GM12878 (cell line): ENCODE measurements around the gene XKRX. TPM values are rescaled to one million over a fixed set of nuclear protein-coding genes. Genes with fewer than 3 reads are reported as not detected.

Experiments
- ATAC-seq: fragments of 200-7000 bp; cut with Tn5 transposase; 3 replicates; pipeline ENCODE4 v1.9.1; 2020; ENCODE audit warnings: mild to moderate bottlenecking, moderate library complexity
- BruUV-seq: library from RNA; stranded (reverse); fragments of 400-500 nt; replicated peaks from 2 replicates; lab custom pipeline; 2021; lab: Mats Ljungman, UMichigan
- CTCF ChIA-PET: fragments of 300-600 bp; sonication (Branson Sonifier 250); formaldehyde crosslinking; extraction: SDS; loops from one replicate; lab custom pipeline; 2021; ENCODE audit warnings: inconsistent platforms; lab: Yijun Ruan, JAX
- POLR2A ChIA-PET: fragments of 350-600 bp; formaldehyde crosslinking; extraction: SDS; loops from one replicate; lab custom pipeline; 2021; ENCODE audit warnings: inconsistent platforms; lab: Charles Lee
- RAD21 ChIA-PET: fragments of 300-600 bp; sonication (Branson Sonifier 250); formaldehyde crosslinking; loops from one replicate; lab custom pipeline; 2023; ENCODE audit warnings: antibody characterized with exemption; ENCODE audit not compliant: unreplicated experiment; lab: Charles Lee
- SMC1A ChIA-PET: fragments of 300-600 bp; sonication (Branson Sonifier 250); formaldehyde crosslinking; loops from one replicate; lab custom pipeline; 2023; ENCODE audit not compliant: unreplicated experiment, uncharacterized antibody; lab: Charles Lee
- DNase-seq: peaks from one replicate; pipeline ENCODE4 v3.0.0-alpha.2; 2011; ENCODE audit warnings: low read depth, low spot score
- FAIRE-seq: peaks from 3 replicates; lab custom pipeline; 2011; peaks lifted over from hg19 to GRCh38; lab: Jason Lieb, UNC
- H2AFZ ChIP-seq: 2 replicates; pipeline ENCODE4 v1.6.0; 2011; ENCODE audit warnings: low read depth, low read length, control low read depth; ENCODE audit not compliant: control insufficient read depth
- H3K27ac ChIP-seq: 2 replicates; pipeline ENCODE4 v1.5.1; 2011; ENCODE audit warnings: control low read depth; ENCODE audit not compliant: control insufficient read depth, insufficient read depth
- H3K27me3 ChIP-seq, 2 experiments: replicated peaks in 1 of 2; 2 replicates each; pipeline versions ENCODE4 v1.6.0 to v1.6.1; 2011; ENCODE audit warnings: low read length in 1 of 2; ENCODE audit not compliant: control insufficient read depth in 2 of 2, insufficient read depth in 2 of 2
- H3K36me3 ChIP-seq, 2 experiments: 2 replicates each; pipeline ENCODE4 v1.5.1; 2011; ENCODE audit warnings: low read length in 1 of 2; ENCODE audit not compliant: control insufficient read depth in 2 of 2, insufficient read depth in 2 of 2
- H3K4me1 ChIP-seq: 2 replicates; pipeline ENCODE4 v1.6.1; 2011; ENCODE audit warnings: mild to moderate bottlenecking, low read length, moderate library complexity, mixed read lengths; ENCODE audit not compliant: control insufficient read depth, insufficient read depth
- H3K4me2 ChIP-seq: 2 replicates; pipeline ENCODE4 v1.6.0; 2011; ENCODE audit warnings: control low read depth; ENCODE audit not compliant: control insufficient read depth, insufficient read depth
- H3K4me3 ChIP-seq: fragments of 200-600 bp; sonication (generic); 2 replicates; pipeline ENCODE4 v1.5.1; 2016
- H3K79me2 ChIP-seq: 2 replicates; pipeline ENCODE4 v1.6.0; 2011; ENCODE audit warnings: low read length; ENCODE audit not compliant: control insufficient read depth, insufficient read depth
- H3K9ac ChIP-seq: 2 replicates; pipeline ENCODE4 v1.8.0; 2011; ENCODE audit warnings: low read length, control low read depth, mixed read lengths; ENCODE audit not compliant: control insufficient read depth, insufficient read depth
- H3K9me3 ChIP-seq: replicated peaks from 3 replicates; pipeline ENCODE4 v1.5.1; 2011; ENCODE audit warnings: mild to moderate bottlenecking, low read length; ENCODE audit not compliant: control insufficient read depth, insufficient read depth
- H4K20me1 ChIP-seq: 2 replicates; pipeline ENCODE4 v1.6.0; 2011; ENCODE audit not compliant: control insufficient read depth, insufficient read depth
- BCL11A ChIP-seq: IDR thresholded peaks from 2 replicates; pipeline ENCODE4 v1.6.1; 2011; ENCODE audit warnings: low read depth, low read length
- CREB1 ChIP-seq: IDR thresholded peaks from 2 replicates; pipeline ENCODE4 v1.6.1; 2012; ENCODE audit warnings: low read depth, mild to moderate bottlenecking, inconsistent platforms
- HDAC2 ChIP-seq: fragments of 200-600 bp; sonication (generic); IDR thresholded peaks from 2 replicates; pipeline ENCODE4 v1.6.1; 2017
- MLLT1 ChIP-seq: fragments of 450-650 bp; IDR thresholded peaks from 2 replicates; pipeline ENCODE4 v1.6.1; 2016; ENCODE audit warnings: mild to moderate bottlenecking
- NRF1 ChIP-seq: conservative IDR thresholded peaks from 2 replicates; pipeline ENCODE4 v1.6.1; 2011; ENCODE audit warnings: mild to moderate bottlenecking, low read depth, low read length, improper control_type of control experiment
- POLR2AphosphoS2 ChIP-seq: IDR thresholded peaks from 2 replicates; pipeline ENCODE4 v1.6.1; 2011; ENCODE audit warnings: low read depth, mild to moderate bottlenecking, low read length, improper control_type of control experiment, moderate library complexity
- RAD21 ChIP-seq: IDR thresholded peaks from 2 replicates; pipeline ENCODE4 v1.6.1; 2011; ENCODE audit warnings: mild to moderate bottlenecking, low read depth, low read length, moderate library complexity; ENCODE audit not compliant: insufficient read depth
- RELA ChIP-seq: fragments of 450-650 bp; IDR thresholded peaks from 2 replicates; pipeline ENCODE4 v1.8.0; 2014; ENCODE audit warnings: borderline replicate concordance; ENCODE audit not compliant: partially characterized antibody
- RUNX3 ChIP-seq: IDR thresholded peaks from 2 replicates; pipeline ENCODE4 v1.6.1; 2012; ENCODE audit warnings: low read length, inconsistent platforms
- SIX5 ChIP-seq: IDR thresholded peaks from 2 replicates; pipeline ENCODE4 v1.6.1; 2011; ENCODE audit warnings: mild to moderate bottlenecking, low read depth, low read length, moderate library complexity; ENCODE audit not compliant: severe bottlenecking
- SMAD1 ChIP-seq: fragments of 450-650 bp; IDR thresholded peaks from 2 replicates; pipeline ENCODE4 v1.6.1; 2018; ENCODE audit warnings: mild to moderate bottlenecking, low read depth; ENCODE audit not compliant: partially characterized antibody
- SREBF2 ChIP-seq: IDR thresholded peaks from 2 replicates; pipeline ENCODE4 v1.6.1; 2012; ENCODE audit warnings: mild to moderate bottlenecking, low read length
- STAT1 ChIP-seq: fragments of 450-650 bp; conservative IDR thresholded peaks from 2 replicates; pipeline ENCODE4 v1.6.1; 2014; ENCODE audit warnings: antibody characterized with exemption, mild to moderate bottlenecking
- SUZ12 ChIP-seq: fragments of 200-600 bp; sonication (generic); IDR thresholded peaks from one replicate; pipeline ENCODE4 v1.6.1; 2018; ENCODE audit warnings: antibody characterized with exemption, mild to moderate bottlenecking; ENCODE audit not compliant: unreplicated experiment
- WRNIP1 ChIP-seq: IDR thresholded peaks from 2 replicates; pipeline ENCODE4 v1.6.1; 2011; ENCODE audit warnings: low read depth, low read length, improper control_type of control experiment, borderline replicate concordance
- ZBTB11 ChIP-seq: fragments of 450-650 bp; formaldehyde crosslinking; IDR thresholded peaks from 2 replicates; pipeline ENCODE4 v1.5.0; 2022; ENCODE audit warnings: mild to moderate bottlenecking, missing genetic modification characterization
- ZZZ3 ChIP-seq: IDR thresholded peaks from 2 replicates; pipeline ENCODE4 v1.6.1; 2011; ENCODE audit warnings: low read depth; ENCODE audit not compliant: control insufficient read depth, insufficient read length
- WGBS: methylation state at CpG from one replicate; pipeline ENCODE4 v1.1.6; 2016; ENCODE audit warnings: low lambda C conversion rate; ENCODE audit not compliant: insufficient replicate concordance, insufficient coverage; ENCODE audit errors: missing lambda C conversion rate; 5-methylcytosine and 5-hydroxymethylcytosine counted together
- in situ Hi-C: fragments of 300-500 bp; cut with MboI; formaldehyde crosslinking; loops from 9 replicates; pipeline ENCODE4 v1.14.3; 2018; ENCODE audit warnings: mixed read lengths
- intact Hi-C: fragments of 100-400 bp; cut with micrococcal nuclease; formaldehyde crosslinking; loops from one replicate; pipeline ENCODE4 v1.14.2; 2022; ENCODE audit not compliant: unreplicated experiment
- polyA plus RNA-seq, 11 experiments: library from polyadenylated mRNA; depleted of rRNA in 4 of 11; unstranded in 6 of 11; stranded (reverse) in 5 of 11; fragments of >200 nt; fragmentation: Nextera tagmentation in 4 of 11; fragmentation: Illumina TruSeq in 1 of 11; extraction: Ambion mirVana in 4 of 11; extraction: Trizol in 1 of 11; gene quantifications; 1 replicate in 1 of 11; 2 replicates in 10 of 11; pipeline versions ENCODE4 v1.2.1 to v1.2.3, GENCODE V29; 2011 to 2016; ENCODE audit warnings: inconsistent platforms in 2 of 11, missing spikeins in 2 of 11, low read depth in 1 of 11
- total RNA-seq, 4 experiments: library from RNA; depleted of rRNA in 3 of 4; stranded (reverse); fragments of >200 nt in 3 of 4; fragmentation: Illumina TruSeq in 1 of 4; extraction: Trizol in 1 of 4; gene quantifications; 2 replicates each; pipeline versions ENCODE4 v1.2.1 to v1.2.3, GENCODE V29; 2013 to 2021

Gene XKRX
- total and polyA plus RNA-seq, 10 of the 15 experiments (the other 5 are each of a cell fraction or from before 2014, with no cell fraction given), result 0.07 to 0.30 (median 0.22) TPM; not detected in 4

- no TSS peak for BruUV-seq
- Histone ChIP-seq H3K27ac (no peak overlapping the region), H3K4me1 (no peaks in the 10 kb centered on the region), H2AFZ (no peak overlapping the region), H3K9me3 (no peaks in the 10 kb centered on the region), H3K36me3 (no peaks in the 10 kb centered on the region), H3K9ac (no peak overlapping the region), H4K20me1 (no peaks in the 10 kb centered on the region), H3K27me3 (no peaks in the 10 kb centered on the region), H3K79me2 (no peaks in the 10 kb centered on the region), H3K4me2 (no peak overlapping the region), H3K4me3 (no peak overlapping the region)
- intact Hi-C loops (no loop called here), in situ Hi-C loops (no loop called here)
- no peak for FAIRE-seq
- 82% methylated on average over 3 of the region's 3 CpGs for WGBS
- ChIA-PET SMC1A (no interaction called here), CTCF (no interaction called here), RAD21 (no interaction called here), POLR2A (no interaction called here)
- ATAC-seq, result no peak
- DNase-seq, result no peak
- TF ChIP-seq RAD21 (no peak), SIX5 (no peak), NRF1 (no peak), HDAC2 (no peak), ZBTB11 (CRISPR knock-in tag) (no peak), RUNX3 (no peak), BCL11A (no peak), RELA (no peak), POLR2AphosphoS2 (no peak), WRNIP1 (no peak), SMAD1 (no peak), SUZ12 (no peak), MLLT1 (no peak), CREB1 (no peak), ZZZ3 (no peak), STAT1 (no peak), SREBF2 (no peak)
Measured at GRCh38 chrX:100975212-100975611, 46.5 kb upstream of the XKRX start.
